GM19238 (cell line): Measurements from ENCODE around the gene UBD.

ENCODE experiments used
- DNase-seq: peaks from one replicate; pipeline ENCODE4 v3.0.0; 2011; ENCODE audit warnings: low spot score; ENCODE audit not compliant: insufficient read length

Gene UBD

GRCh38 chr6:29522227-29522626 is 37.3 kb downstream of the UBD start:
- no peak for DNase-seq

DNA sequence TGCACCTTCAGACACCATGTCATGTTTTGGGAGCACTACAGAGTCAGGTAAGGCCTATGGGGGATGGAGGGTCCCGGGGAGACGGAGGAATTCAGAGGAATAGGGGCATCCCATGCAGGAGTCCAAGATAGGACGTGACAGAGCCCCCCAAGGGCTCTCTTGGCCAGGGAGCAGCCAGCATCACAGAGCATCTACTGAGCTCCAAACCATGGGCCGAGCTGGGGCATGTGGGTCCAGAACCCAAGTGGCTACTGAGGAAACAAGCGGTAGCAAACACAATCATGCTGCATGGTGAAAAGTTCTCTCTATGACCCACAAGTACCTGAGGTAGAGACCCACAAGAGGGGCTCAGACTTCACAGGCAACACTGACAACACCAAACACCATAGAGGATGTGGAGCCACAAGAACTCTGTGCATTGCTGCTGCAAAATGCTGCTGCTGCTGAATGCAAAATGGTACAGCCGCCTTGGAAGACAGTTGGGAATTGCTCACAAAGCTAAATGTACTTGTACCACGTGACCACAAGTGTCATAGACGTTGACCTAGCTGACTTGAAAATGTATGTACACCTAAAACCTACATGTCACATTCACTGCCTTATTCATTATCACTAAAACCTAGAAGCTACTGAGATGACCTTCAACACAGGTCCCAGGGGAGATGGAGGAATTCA is 38.4 kb downstream of the UBD start:
- DNase-seq, result no peak

- no peak for DNase-seq
Measured at GRCh38 chr6:29520232-29520631, 39.3 kb downstream of the UBD start.

DNA sequence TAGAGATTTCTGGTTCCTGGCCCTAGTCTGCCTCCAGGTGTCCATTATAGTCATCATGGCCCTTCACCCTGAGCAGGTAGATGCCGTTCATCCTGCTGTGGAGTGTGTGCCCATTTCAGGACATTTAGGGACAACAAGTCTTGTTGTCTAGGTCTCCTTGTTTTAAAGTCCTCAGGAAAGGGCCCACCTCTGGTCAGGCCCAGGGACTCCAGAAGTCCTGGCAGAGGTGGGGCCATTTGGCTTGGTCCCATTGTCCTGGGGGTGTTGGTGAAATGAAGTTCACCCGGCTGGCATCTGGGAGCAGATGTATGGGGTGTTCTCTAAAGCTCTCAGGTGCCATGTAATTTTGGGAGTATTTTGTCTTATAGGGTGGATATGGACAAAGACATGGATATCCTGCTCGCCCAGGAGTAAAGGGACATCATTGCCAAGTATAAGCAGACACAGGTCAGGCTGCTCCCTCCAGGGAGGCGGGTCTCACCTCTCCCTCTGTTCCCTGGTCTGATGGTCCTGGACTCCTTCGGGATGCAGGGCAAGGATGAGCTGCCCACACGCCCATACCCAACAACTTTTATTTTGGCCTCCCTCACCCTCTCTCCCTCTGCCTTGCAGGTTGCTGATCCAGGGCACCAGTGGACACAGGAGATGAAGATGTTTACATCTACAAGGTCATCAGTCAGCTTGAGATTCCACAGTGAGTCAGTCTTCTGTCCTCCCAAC is 40.1 kb downstream of the UBD start:
- DNase-seq, result no peak

DNA sequence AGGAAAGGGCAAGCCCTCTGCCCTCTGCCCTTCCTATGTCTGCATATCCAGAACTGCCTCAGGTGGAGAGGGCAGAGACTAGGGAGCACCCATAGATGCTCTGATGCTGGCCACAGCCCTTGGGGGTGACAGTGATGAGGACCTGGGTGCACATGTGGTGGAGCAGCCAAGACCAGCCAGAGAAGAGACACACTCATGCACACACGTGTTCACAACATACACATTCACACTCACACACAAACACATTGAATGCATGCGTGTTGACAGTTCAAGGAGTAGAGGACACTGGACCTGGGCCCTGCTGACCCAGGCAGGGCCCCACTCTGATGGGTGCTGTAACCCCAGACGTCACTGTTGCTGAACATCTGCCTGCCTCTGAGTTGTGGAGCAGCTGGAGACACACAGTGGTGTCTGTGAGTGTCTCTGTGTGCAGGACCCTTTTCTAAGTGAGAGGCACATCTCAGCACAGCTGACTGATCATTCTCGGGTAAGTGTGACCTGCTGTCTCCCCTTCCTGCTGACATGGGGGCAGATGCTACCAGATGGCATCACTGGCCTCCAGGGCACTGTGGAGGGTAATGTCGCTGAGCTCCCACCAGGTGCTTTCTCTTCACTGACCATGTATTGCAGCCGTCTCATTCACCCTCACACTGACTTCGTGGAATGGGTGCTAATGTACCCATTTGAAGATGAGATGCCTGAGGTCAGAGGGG is 41.6 kb downstream of the UBD start:
- no peak for DNase-seq

DNA sequence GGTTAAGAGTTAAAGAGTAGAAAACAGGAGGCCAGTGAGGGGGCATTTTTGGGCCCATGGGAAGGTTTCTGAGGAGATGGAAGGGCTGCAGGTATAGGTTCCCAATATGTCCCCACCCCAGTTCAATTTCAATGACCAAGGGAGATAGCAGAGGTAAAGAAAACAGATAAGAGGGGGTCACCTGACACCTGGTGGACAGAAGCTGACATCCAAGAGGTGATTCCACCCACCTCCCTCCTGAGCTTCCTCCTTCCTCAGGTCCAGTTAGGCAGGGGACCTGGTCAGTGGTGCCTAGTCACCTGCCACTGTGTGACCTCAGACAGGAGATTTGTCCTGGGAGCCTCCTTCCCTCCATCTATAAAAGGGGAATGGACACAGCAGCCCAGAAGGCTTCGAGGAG is 42.3 kb downstream of the UBD start:
- no peak for DNase-seq

DNA sequence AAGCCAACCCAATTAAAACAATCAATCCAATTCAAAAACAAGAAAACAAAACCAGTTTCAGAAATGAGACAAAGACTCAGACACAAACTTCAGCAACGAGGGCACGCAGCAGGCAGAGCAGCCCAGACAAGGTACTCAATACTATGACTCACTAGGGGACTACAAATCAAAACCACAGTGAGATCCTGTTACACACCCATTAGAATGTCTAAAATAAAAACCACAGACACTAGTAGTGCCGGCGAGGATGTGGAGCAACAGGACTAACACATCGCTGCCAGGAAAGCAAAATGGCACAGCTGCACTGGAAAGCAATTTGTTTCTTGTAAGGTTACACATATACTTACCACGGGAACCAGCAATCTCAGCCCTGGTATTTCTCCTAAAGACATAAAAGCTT is 43.4 kb downstream of the UBD start:
- no peak for DNase-seq

GRCh38 chr6:29510746-29511300 is 48.7 kb downstream of the UBD start:
- no peak for DNase-seq

DNA sequence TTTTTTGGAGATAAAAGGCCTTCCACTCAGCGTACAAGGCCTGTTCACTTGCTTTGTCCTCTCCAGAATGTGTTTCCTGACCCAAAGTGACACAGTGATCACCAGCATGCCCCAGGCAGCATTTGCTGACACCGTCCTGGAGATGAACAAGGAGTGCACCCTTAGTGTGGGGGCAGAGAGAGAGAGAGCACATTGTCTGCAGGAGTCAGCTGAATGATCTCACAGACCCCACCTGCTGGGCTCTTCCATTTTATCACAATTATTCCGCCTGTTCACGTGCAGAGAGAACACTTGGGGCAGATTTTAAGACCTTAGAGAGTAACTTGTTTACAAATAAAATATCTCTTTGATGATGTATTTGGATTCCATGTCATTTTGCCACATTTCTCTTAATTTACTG is 49.3 kb downstream of the UBD start:
- no peak for DNase-seq

GRCh38 chr6:29509711-29510110 is 49.8 kb downstream of the UBD start:
- DNase-seq, result no peak

DNA sequence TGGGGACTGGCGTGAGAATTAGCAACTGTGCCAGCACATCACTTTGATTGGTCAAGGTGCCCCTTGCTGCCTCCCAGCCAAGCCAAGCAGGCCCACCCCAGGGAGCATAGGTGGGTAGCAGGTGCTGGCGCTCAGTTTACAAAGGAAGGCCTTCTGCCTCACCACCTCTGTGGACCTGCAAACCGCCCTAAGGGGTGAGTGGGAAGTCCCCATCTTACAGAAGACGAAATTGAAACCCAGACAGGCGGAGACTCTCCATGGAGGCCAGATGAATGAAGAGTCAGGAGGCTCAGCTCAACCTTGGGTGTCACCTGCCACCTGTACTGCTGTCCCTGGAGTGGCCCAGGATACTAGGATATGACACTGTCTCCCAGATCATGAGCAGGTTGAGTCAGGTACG is 50.3 kb downstream of the UBD start:
- peak; percentile 37 for DNase-seq

DNA sequence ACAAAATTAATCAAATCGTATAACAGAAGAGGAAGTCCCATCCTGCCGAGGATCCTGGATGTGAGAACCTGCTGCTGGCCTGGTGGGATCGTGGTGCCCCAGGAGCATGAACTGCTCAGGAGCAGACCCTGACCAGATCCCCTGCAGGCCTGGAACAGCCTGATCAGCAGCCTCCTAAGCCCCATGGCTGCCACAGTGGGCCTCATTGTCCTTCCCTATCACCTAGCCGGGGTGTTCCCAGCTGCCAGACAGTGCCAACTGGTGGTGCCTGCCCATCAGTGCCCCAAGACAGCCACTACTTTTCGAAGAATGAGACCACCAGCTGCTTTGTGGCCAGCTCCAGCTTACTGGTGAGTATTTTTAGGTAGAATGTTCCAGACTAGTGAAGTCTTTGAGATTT is 52.2 kb downstream of the UBD start:
- DNase-seq, result no peak

DNA sequence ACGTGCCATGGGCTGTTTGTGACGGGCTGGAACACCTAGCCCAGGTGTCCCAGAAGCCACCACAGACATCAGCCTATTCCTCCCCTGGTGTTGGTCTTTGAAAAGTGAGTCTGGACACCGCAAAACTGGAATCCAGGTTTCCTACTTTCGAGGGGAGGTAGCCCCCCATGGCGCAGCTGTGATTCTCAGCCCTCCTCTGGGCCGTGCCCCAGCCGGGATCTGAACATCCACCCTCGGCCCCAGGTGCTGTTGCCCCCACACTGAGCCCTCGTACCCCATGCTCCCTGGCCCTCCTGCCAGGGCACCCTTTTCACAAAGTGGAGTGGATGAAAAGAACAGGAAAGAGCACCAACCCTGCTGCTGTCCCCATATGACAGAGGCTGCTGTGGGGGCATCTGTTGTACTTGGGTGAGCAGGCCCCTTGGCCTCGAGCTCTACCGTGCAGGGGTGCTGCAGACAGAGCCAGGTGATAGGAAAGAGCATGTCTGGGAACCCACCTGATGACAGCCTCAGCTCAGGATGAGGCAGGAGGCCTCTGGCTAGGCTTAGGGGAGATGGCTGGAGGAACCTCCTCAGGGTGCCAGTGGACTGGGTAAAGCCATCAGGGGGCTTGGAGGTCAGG is 53.0 kb downstream of the UBD start:
- no peak for DNase-seq

GRCh38 chr6:29505808-29506207 is 53.7 kb downstream of the UBD start:
- DNase-seq, result no peak
